GM12878 (cell line): Measurements from ENCODE around the gene LUZP2. TPM values are rescaled to one million over a fixed set of nuclear protein-coding genes. Genes with fewer than 3 reads are reported as not detected.

ENCODE experiments used
- ATAC-seq: fragments of 200-7000 bp; cut with Tn5 transposase; 3 replicates; pipeline ENCODE4 v1.9.1; 2020; ENCODE audit warnings: mild to moderate bottlenecking, moderate library complexity
- BruUV-seq: library from RNA; stranded (reverse); fragments of 400-500 nt; replicated peaks from 2 replicates; lab custom pipeline; 2021; lab: Mats Ljungman, UMichigan
- CTCF ChIA-PET: fragments of 300-600 bp; sonication (Branson Sonifier 250); formaldehyde crosslinking; extraction: SDS; loops from one replicate; lab custom pipeline; 2021; ENCODE audit warnings: inconsistent platforms; lab: Yijun Ruan, JAX
- POLR2A ChIA-PET: fragments of 350-600 bp; formaldehyde crosslinking; extraction: SDS; loops from one replicate; lab custom pipeline; 2021; ENCODE audit warnings: inconsistent platforms; lab: Charles Lee
- RAD21 ChIA-PET: fragments of 300-600 bp; sonication (Branson Sonifier 250); formaldehyde crosslinking; loops from one replicate; lab custom pipeline; 2023; ENCODE audit warnings: antibody characterized with exemption; ENCODE audit not compliant: unreplicated experiment; lab: Charles Lee
- SMC1A ChIA-PET: fragments of 300-600 bp; sonication (Branson Sonifier 250); formaldehyde crosslinking; loops from one replicate; lab custom pipeline; 2023; ENCODE audit not compliant: unreplicated experiment, uncharacterized antibody; lab: Charles Lee
- DNase-seq: peaks from one replicate; pipeline ENCODE4 v3.0.0-alpha.2; 2011; ENCODE audit warnings: low read depth, low spot score
- FAIRE-seq: peaks from 3 replicates; lab custom pipeline; 2011; peaks lifted over from hg19 to GRCh38; lab: Jason Lieb, UNC
- H2AFZ ChIP-seq: 2 replicates; pipeline ENCODE4 v1.6.0; 2011; ENCODE audit warnings: low read depth, low read length, control low read depth; ENCODE audit not compliant: control insufficient read depth
- H3K27ac ChIP-seq: 2 replicates; pipeline ENCODE4 v1.5.1; 2011; ENCODE audit warnings: control low read depth; ENCODE audit not compliant: control insufficient read depth, insufficient read depth
- H3K27me3 ChIP-seq, 2 experiments: replicated peaks in 1 of 2; 2 replicates each; pipeline versions ENCODE4 v1.6.0 to v1.6.1; 2011; ENCODE audit warnings: low read length in 1 of 2; ENCODE audit not compliant: control insufficient read depth in 2 of 2, insufficient read depth in 2 of 2
- H3K36me3 ChIP-seq, 2 experiments: 2 replicates each; pipeline ENCODE4 v1.5.1; 2011; ENCODE audit warnings: low read length in 1 of 2; ENCODE audit not compliant: control insufficient read depth in 2 of 2, insufficient read depth in 2 of 2
- H3K4me1 ChIP-seq: 2 replicates; pipeline ENCODE4 v1.6.1; 2011; ENCODE audit warnings: mild to moderate bottlenecking, low read length, moderate library complexity, mixed read lengths; ENCODE audit not compliant: control insufficient read depth, insufficient read depth
- H3K4me2 ChIP-seq: 2 replicates; pipeline ENCODE4 v1.6.0; 2011; ENCODE audit warnings: control low read depth; ENCODE audit not compliant: control insufficient read depth, insufficient read depth
- H3K4me3 ChIP-seq: fragments of 200-600 bp; sonication (generic); 2 replicates; pipeline ENCODE4 v1.5.1; 2016
- H3K79me2 ChIP-seq: 2 replicates; pipeline ENCODE4 v1.6.0; 2011; ENCODE audit warnings: low read length; ENCODE audit not compliant: control insufficient read depth, insufficient read depth
- H3K9ac ChIP-seq: 2 replicates; pipeline ENCODE4 v1.8.0; 2011; ENCODE audit warnings: low read length, control low read depth, mixed read lengths; ENCODE audit not compliant: control insufficient read depth, insufficient read depth
- H3K9me3 ChIP-seq: replicated peaks from 3 replicates; pipeline ENCODE4 v1.5.1; 2011; ENCODE audit warnings: mild to moderate bottlenecking, low read length; ENCODE audit not compliant: control insufficient read depth, insufficient read depth
- H4K20me1 ChIP-seq: 2 replicates; pipeline ENCODE4 v1.6.0; 2011; ENCODE audit not compliant: control insufficient read depth, insufficient read depth
- CEBPB ChIP-seq, 2 experiments: fragments of 150-350 bp in 1 of 2; IDR thresholded peaks; 2 replicates each; pipeline ENCODE4 v1.6.1; 2012 to 2014; ENCODE audit warnings: low read depth in 2 of 2, low read length in 2 of 2, borderline replicate concordance in 1 of 2, inconsistent platforms in 1 of 2
- E2F8 ChIP-seq: fragments of 450-650 bp; IDR thresholded peaks from 2 replicates; pipeline ENCODE4 v1.6.1; 2018; ENCODE audit warnings: mild to moderate bottlenecking, low read depth, moderate library complexity; ENCODE audit not compliant: partially characterized antibody
- RELA ChIP-seq: fragments of 450-650 bp; IDR thresholded peaks from 2 replicates; pipeline ENCODE4 v1.8.0; 2014; ENCODE audit warnings: borderline replicate concordance; ENCODE audit not compliant: partially characterized antibody
- RFX5 ChIP-seq: IDR thresholded peaks from 2 replicates; pipeline ENCODE4 v1.6.1; 2011; ENCODE audit warnings: low read depth, low read length, improper control_type of control experiment
- SMAD1 ChIP-seq: fragments of 450-650 bp; IDR thresholded peaks from 2 replicates; pipeline ENCODE4 v1.6.1; 2018; ENCODE audit warnings: mild to moderate bottlenecking, low read depth; ENCODE audit not compliant: partially characterized antibody
- TBL1XR1 ChIP-seq: IDR thresholded peaks from 2 replicates; pipeline ENCODE4 v1.6.1; 2012; ENCODE audit warnings: low read depth, low read length, improper control_type of control experiment
- WGBS: methylation state at CpG from one replicate; pipeline ENCODE4 v1.1.6; 2016; ENCODE audit warnings: low lambda C conversion rate; ENCODE audit not compliant: insufficient replicate concordance, insufficient coverage; ENCODE audit errors: missing lambda C conversion rate; 5-methylcytosine and 5-hydroxymethylcytosine counted together
- in situ Hi-C: fragments of 300-500 bp; cut with MboI; formaldehyde crosslinking; loops from 9 replicates; pipeline ENCODE4 v1.14.3; 2018; ENCODE audit warnings: mixed read lengths
- intact Hi-C: fragments of 100-400 bp; cut with micrococcal nuclease; formaldehyde crosslinking; loops from one replicate; pipeline ENCODE4 v1.14.2; 2022; ENCODE audit not compliant: unreplicated experiment
- polyA plus RNA-seq, 11 experiments: library from polyadenylated mRNA; depleted of rRNA in 4 of 11; unstranded in 6 of 11; stranded (reverse) in 5 of 11; fragments of >200 nt; fragmentation: Nextera tagmentation in 4 of 11; fragmentation: Illumina TruSeq in 1 of 11; extraction: Ambion mirVana in 4 of 11; extraction: Trizol in 1 of 11; gene quantifications; 1 replicate in 1 of 11; 2 replicates in 10 of 11; pipeline versions ENCODE4 v1.2.1 to v1.2.3, GENCODE V29; 2011 to 2016; ENCODE audit warnings: inconsistent platforms in 2 of 11, missing spikeins in 2 of 11, low read depth in 1 of 11
- total RNA-seq, 4 experiments: library from RNA; depleted of rRNA in 3 of 4; stranded (reverse); fragments of >200 nt in 3 of 4; fragmentation: Illumina TruSeq in 1 of 4; extraction: Trizol in 1 of 4; gene quantifications; 2 replicates each; pipeline versions ENCODE4 v1.2.1 to v1.2.3, GENCODE V29; 2013 to 2021

Gene LUZP2
- total and polyA plus RNA-seq, 10 of the 15 experiments (the other 5 are each of a cell fraction or from before 2014, with no cell fraction given), result not detected

- TF ChIP-seq CEBPB (IDR thresholded peaks at IDR 0.05; ENCODE audit: borderline replicate concordance in 1 of 2, low read depth in 2 of 2, low read length in 2 of 2), result no peak
These were observed 27.3 kb downstream of the LUZP2 start (continued) for GRCh38 chr11:24524156-24524555.

DNA sequence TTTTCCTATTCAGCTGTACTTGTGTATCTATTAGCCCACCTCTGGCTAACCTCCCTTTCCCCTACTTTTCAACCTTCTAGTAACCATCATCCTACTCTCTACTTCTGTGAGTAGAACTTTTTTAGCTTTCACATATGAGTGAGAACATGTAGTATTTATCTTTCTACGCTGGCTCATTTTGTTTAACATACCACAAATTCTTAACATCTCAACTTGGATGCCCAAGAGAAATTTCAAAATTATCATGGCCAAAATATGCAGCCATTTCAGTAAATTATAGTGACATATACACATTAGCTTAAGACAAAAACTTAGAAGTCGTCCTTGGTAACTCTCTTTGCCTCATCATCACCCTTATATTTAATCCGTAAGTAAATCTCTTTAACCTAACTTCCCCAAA, 34.7 kb downstream of the LUZP2 start:
- no peaks in the 10 kb centered on the region for H3K79me2 ChIP-seq
- BruUV-seq, result no TSS peak
- H3K27ac ChIP-seq, result no peak overlapping the region
- TF ChIP-seq RELA (no peak), SMAD1 (no peak), TBL1XR1 (no peak), E2F8 (no peak), RFX5 (no peak)
- H2AFZ ChIP-seq, result no peak overlapping the region
- H3K27me3 ChIP-seq, result no peaks in the 10 kb centered on the region
- no peak for DNase-seq
- no peak overlapping the region for H3K4me3 ChIP-seq
- no peaks in the 10 kb centered on the region for H3K9me3 ChIP-seq
- no peak for ATAC-seq
- RAD21 ChIA-PET, result no interaction called here
- no peak for FAIRE-seq
- POLR2A ChIA-PET, result no interaction called here
- H3K36me3 ChIP-seq, result no peaks in the 10 kb centered on the region
- in situ Hi-C loops (no loop called here), intact Hi-C loops (no loop called here)
- no peak overlapping the region for H3K9ac ChIP-seq
- CTCF ChIA-PET, result no interaction called here
- H4K20me1 ChIP-seq, result no peaks in the 10 kb centered on the region
- no peak overlapping the region for H3K4me2 ChIP-seq
- SMC1A ChIA-PET, result interaction anchor here (0.8 kb wide), 1 partner anchor 21 kb away, joined by 3 read pairs; no protein-coding TSS in a partner anchor
- no peaks in the 10 kb centered on the region for H3K4me1 ChIP-seq
- 0% methylated on average over 3 of the region's 3 CpGs for WGBS
